DMS 273 (cell line): ENCODE results near the gene C1orf167.

Experiments
- DNase-seq: peaks from one replicate; lab custom pipeline; 2025; ENCODE audit not compliant: unreplicated experiment; lab: John Stamatoyannopoulos, UW

The C1orf167 gene

GRCh38 chr1:11828511-11828910, 66.5 kb downstream of the C1orf167 start:
- no peak for DNase-seq

GRCh38 chr1:11831945-11832725, 70.1 kb downstream of the C1orf167 start:
- no peak for DNase-seq

- no peak for DNase-seq
Measured at GRCh38 chr1:11833497-11833896, 71.5 kb downstream of the C1orf167 start.

- DNase-seq, result no peak
Measured at GRCh38 chr1:11833900-11834299, 71.9 kb downstream of the C1orf167 start.

GRCh38 chr1:11835441-11836225, 73.6 kb downstream of the C1orf167 start:
- DNase-seq, result no peak

GRCh38 chr1:11836955-11837766, 75.2 kb downstream of the C1orf167 start:
- no peak for DNase-seq

DNA sequence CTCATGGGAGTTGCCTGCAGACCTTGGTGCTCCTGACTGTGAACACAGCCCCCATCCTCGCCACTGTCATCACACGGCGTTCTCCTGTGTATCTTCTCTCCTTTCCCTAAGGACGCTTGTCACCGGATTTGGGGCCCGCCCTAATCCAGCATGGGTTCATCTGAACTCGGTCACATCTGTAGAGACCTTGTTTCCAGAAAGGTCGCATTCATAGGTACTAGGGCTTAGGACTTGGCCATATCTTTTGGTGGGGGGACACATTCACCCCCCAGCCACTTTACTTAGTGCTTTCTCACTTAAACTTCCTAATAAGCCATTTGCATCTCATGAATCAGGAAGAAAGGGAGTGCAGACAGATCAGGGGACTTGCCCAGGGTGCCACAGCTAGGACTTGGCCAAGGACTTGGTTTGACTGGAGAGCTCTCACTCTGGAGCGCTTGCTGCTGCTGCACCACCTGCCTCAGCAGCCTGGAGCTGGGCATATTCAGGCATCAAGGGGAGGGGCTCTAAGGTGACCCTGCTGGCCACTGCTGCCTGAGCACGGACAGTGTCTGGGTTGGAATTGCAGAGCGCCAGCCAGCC, 75.9 kb downstream of the C1orf167 start:
- DNase-seq, result no peak

DNA sequence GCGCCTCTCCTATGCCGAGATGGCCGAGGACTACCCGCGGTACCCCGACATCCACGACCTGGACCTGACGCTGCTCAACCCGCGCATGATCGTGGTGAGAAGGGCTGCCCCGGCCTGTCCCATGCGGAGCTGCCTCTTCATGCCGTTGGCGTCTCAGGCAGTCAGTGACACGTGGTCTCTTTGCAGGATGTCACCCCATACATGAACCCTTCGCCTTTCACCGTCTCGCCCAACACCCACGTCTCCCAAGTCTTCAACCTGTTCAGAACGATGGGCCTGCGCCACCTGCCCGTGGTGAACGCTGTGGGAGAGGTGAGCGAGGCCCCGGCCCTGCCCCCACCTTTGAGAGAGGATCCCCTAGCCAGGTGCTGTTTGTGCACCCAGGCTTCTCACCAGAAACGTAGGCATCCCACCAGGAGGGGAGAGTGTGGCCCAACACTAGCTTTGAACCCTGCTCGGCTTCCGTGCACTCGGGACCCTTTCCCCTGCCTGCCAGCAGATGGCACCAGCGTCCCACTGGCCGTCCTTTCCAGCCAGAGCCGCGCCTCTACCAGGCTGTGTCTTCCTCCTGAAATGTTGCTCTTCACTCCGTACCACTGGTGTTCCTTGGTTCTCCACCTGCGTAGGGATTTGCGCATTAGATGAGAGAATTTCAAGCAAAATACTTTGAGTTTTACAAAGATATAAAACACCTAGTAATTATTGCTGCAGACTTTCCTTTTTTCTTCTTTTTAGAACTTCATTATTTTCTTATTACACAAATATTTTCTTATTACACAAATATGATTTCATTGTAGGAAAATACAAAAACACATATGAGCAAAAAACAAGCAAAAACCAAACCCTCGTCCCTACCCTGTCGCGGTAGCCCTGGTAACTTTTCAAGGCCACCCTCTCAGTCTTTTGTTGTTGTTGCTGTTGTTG, 76.6 kb downstream of the C1orf167 start:
- DNase-seq, result peak; percentile 81
